Activated CD4-positive, alpha-beta T cell treated with anti-CD3 and anti-CD28 coated beads, Interleukin-2, amount 10 ng/mL, durations not matched to agents 7 days and 5 days (primary cell): ENCODE data around the gene CSF2. TPM values are rescaled to one million over a fixed set of nuclear protein-coding genes. Genes with fewer than 3 reads are reported as not detected.

Experiments used
- total RNA-seq, 2 experiments: library from RNA; stranded (reverse); gene quantifications; one replicate each; pipeline ENCODE4 v1.2.3, GENCODE V29; 2021

The CSF2 gene
- total RNA-seq, 2 experiments from 2014 or later, result 2.9 to 4.7 TPM

Other genes with a start within 250 kb of the CSF2 start
- gene MEIKIN, start 128.1 kb upstream of the CSF2 start, total RNA-seq, result not detected
- gene ACSL6, start 62.1 kb upstream of the CSF2 start, total RNA-seq, result 10 to 100 TPM; 26.5 to 38.8 TPM
- under 1 TPM; 0.20 to 0.40 TPM for gene IL3, start 13.1 kb upstream of the CSF2 start, total RNA-seq
- 1 to 10 TPM; 2.3 to 2.5 TPM for gene P4HA2, start 154.1 kb downstream of the CSF2 start, total RNA-seq
- gene PDLIM4, start 183.9 kb downstream of the CSF2 start, total RNA-seq, result not detected
- gene SLC22A4, start 220.6 kb downstream of the CSF2 start, total RNA-seq, result not detected